Left ventricle myocardium inferior (tissue), 1 donor: Measurements from ENCODE around the gene ITM2C. TPM values are rescaled to one million over a fixed set of nuclear protein-coding genes. Genes with fewer than 3 reads are reported as not detected.

Experiments
- DNase-seq: peaks from one replicate; pipeline ENCODE4 v3.0.0-alpha.2; 2020
- H3K27ac ChIP-seq: fragments of 200-600 bp; replicated peaks from 2 replicates; pipeline ENCODE4 v1.8.0; 2021
- H3K27me3 ChIP-seq: fragments of 200-600 bp; 2 replicates; pipeline ENCODE4 v1.8.0; 2021; ENCODE audit warnings: low read depth
- H3K36me3 ChIP-seq: fragments of 200-600 bp; 2 replicates; pipeline ENCODE4 v1.8.0; 2021
- H3K4me1 ChIP-seq: fragments of 200-600 bp; 2 replicates; pipeline ENCODE4 v1.8.0; 2021
- H3K4me3 ChIP-seq: fragments of 200-600 bp; 2 replicates; pipeline ENCODE4 v1.8.0; 2021; ENCODE audit warnings: mild to moderate bottlenecking, moderate library complexity
- H3K9me3 ChIP-seq: fragments of 200-600 bp; replicated peaks from 2 replicates; pipeline ENCODE4 v1.8.0; 2021
- CTCF ChIP-seq: fragments of 200-600 bp; IDR thresholded peaks from 2 replicates; pipeline ENCODE4 v1.8.0; 2021; ENCODE audit warnings: antibody characterized with exemption, mild to moderate bottlenecking, borderline replicate concordance
- intact Hi-C: fragments of 100-400 bp; cut with micrococcal nuclease; formaldehyde crosslinking; loops from one replicate; pipeline ENCODE4 v1.11.0; 2022
- total RNA-seq: library from RNA; stranded (reverse); fragmentation: NEBNext Ultra II Directional; extraction: Animal tissue kit (Norgen Biotek cat#: 25700); gene quantifications from one replicate; pipeline ENCODE4 v1.2.1, GENCODE V29; 2021
- donor health status: DM: no; HTN: yes; CAD: no; lungs with severe emphysema.

Gene ITM2C
- total RNA-seq, 1 donor from 2014 or later = 25.5 TPM

GRCh38 chr2:230850358-230850658 is 14.4 kb upstream of the ITM2C start:
- TF ChIP-seq CTCF = peak; percentile 4

GRCh38 chr2:230852113-230852512 is 12.6 kb upstream of the ITM2C start:
- peaks cover 6% of the 10 kb centered on the region for H3K4me1 ChIP-seq
- no peak for TF ChIP-seq CTCF
- no peak overlapping the region for H3K4me3 ChIP-seq
- no peak for DNase-seq
- intact Hi-C loops = no loop called here
- no peaks in the 10 kb centered on the region for H3K9me3 ChIP-seq
- no peaks in the 10 kb centered on the region for H3K36me3 ChIP-seq
- peaks cover 90% of the 10 kb centered on the region for H3K27me3 ChIP-seq
- H3K27ac ChIP-seq = no peak overlapping the region

More at GRCh38 chr2:230850358-230850658, 14.4 kb upstream of the ITM2C start:
- H3K36me3 ChIP-seq = no peaks in the 10 kb centered on the region
- intact Hi-C loops = no loop called here
- H3K4me1 ChIP-seq = peaks cover 6% of the 10 kb centered on the region
- H3K27ac ChIP-seq = no peak overlapping the region
- H3K9me3 ChIP-seq = peaks cover 9% of the 10 kb centered on the region
- DNase-seq = no peak
- no peak overlapping the region for H3K4me3 ChIP-seq
- peaks cover 83% of the 10 kb centered on the region for H3K27me3 ChIP-seq

- no peak overlapping the region for H3K4me3 ChIP-seq
- H3K9me3 ChIP-seq = peaks cover 9% of the 10 kb centered on the region
- no peaks in the 10 kb centered on the region for H3K36me3 ChIP-seq
- no peak for TF ChIP-seq CTCF
- H3K27ac ChIP-seq = no peak overlapping the region
- intact Hi-C loops = no loop called here
- H3K4me1 ChIP-seq = peaks cover 24% of the 10 kb centered on the region
- peaks cover 91% of the 10 kb centered on the region for H3K27me3 ChIP-seq
- no peak for DNase-seq
These were observed 3.0 kb upstream of the ITM2C start for GRCh38 chr2:230861552-230862255.

GRCh38 chr2:230862292-230862691 is 2.5 kb upstream of the ITM2C start:
- H3K27ac ChIP-seq = no peak overlapping the region
- H3K4me1 ChIP-seq = peaks cover 30% of the 10 kb centered on the region
- no peak for TF ChIP-seq CTCF
- intact Hi-C loops = no loop called here
- H3K36me3 ChIP-seq = no peaks in the 10 kb centered on the region
- H3K9me3 ChIP-seq = peaks cover 9% of the 10 kb centered on the region
- peaks cover 85% of the 10 kb centered on the region for H3K27me3 ChIP-seq
- no peak for DNase-seq
- H3K4me3 ChIP-seq = no peak overlapping the region

GRCh38 chr2:230863031-230863430 is 1.7 kb upstream of the ITM2C start:
- no peak overlapping the region for H3K4me3 ChIP-seq
- peaks cover 8% of the 10 kb centered on the region for H3K9me3 ChIP-seq
- H3K4me1 ChIP-seq = peaks cover 37% of the 10 kb centered on the region
- no peak for DNase-seq
- TF ChIP-seq CTCF = no peak
- no peaks in the 10 kb centered on the region for H3K36me3 ChIP-seq
- intact Hi-C loops = no loop called here
- H3K27me3 ChIP-seq = peaks cover 78% of the 10 kb centered on the region
- H3K27ac ChIP-seq = no peak overlapping the region
